GM12875 (cell line): ENCODE measurements around the gene PPM1F.

Experiments
- H3K4me3 ChIP-seq: one replicate; pipeline ENCODE4 v1.5.1; 2011; ENCODE audit warnings: low read depth, low read length, control low read depth
- CTCF ChIP-seq: IDR thresholded peaks from 2 replicates; pipeline ENCODE4 v1.5.1; 2011; ENCODE audit warnings: low read depth, mild to moderate bottlenecking, control low read depth, inconsistent platforms, low read length, moderate library complexity, borderline replicate concordance; ENCODE audit not compliant: insufficient read depth

Gene PPM1F

GRCh38 chr22:21933413-21933812 lies 19.2 kb downstream of the PPM1F start:
- no peak for TF ChIP-seq CTCF
- no peak overlapping the region for H3K4me3 ChIP-seq

GRCh38 chr22:21932347-21932746 lies 20.3 kb downstream of the PPM1F start:
- no peak for TF ChIP-seq CTCF
- H3K4me3 ChIP-seq: no peak overlapping the region

DNA sequence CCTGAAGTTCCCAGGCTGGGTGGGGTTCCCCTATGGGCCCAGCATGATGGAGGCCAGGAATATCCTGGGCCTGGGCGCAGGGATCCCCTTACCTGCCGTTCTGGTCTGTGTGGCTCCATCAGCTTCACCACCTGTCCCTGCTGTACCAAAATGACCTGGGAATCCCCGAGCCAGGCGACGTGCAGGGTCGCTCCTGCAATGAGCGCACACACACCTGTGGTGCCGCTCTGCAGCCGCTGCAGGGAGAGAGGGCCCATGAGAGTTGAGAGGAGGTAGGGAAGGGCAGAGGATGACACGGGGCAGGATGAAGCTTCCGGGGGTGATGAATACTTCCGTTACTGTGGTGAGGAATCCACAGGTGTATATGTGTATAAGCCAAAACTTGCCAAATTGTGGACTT lies 21.6 kb downstream of the PPM1F start:
- TF ChIP-seq CTCF: no peak

DNA sequence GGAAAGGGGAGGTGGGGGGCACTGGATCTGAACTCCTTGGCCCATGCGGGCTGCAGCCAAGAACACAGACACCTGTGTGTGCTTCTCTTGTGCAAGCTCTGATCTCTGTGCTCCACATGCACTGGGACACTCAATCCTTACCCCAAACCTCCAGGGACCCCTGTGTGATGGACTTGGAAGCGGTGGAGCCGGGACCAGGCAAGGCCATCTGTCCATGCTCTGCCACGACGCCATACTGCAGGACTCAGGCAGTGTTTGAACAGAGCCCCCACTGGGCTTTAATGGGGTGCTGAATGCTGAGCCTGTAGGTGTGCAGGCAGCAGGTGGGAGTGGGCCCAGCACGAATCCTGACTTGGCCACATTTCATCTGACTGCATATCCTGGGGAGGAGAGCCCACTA lies 23.4 kb downstream of the PPM1F start:
- TF ChIP-seq CTCF: no peak
- no peak overlapping the region for H3K4me3 ChIP-seq

More for the DNA sequence above, 21.6 kb downstream of the PPM1F start:
- no peak overlapping the region for H3K4me3 ChIP-seq

DNA sequence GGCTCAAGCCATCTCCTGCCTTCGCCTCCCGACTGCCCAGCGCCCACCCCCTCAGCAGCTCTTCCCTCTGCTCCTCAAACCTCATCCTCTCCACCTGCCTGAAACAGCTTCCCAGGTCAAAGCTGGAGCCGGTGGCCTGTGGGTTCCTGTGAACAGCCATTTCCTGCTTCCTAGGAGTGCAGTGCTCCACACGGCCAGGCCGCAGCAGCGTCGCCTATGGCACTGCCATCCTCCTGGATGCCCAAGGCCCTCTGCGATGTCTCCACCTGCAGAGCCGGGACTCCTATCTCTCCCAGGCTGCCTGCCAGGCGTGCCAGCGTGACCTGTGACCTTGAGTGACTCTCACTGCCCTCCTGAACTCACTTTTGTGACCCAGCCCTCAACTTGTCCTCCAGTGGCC lies 24.6 kb downstream of the PPM1F start:
- no peak for TF ChIP-seq CTCF
- H3K4me3 ChIP-seq: no peak overlapping the region

- no peak overlapping the region for H3K4me3 ChIP-seq
- no peak for TF ChIP-seq CTCF
Observed at GRCh38 chr22:21927174-21927823, 25.3 kb downstream of the PPM1F start.

DNA sequence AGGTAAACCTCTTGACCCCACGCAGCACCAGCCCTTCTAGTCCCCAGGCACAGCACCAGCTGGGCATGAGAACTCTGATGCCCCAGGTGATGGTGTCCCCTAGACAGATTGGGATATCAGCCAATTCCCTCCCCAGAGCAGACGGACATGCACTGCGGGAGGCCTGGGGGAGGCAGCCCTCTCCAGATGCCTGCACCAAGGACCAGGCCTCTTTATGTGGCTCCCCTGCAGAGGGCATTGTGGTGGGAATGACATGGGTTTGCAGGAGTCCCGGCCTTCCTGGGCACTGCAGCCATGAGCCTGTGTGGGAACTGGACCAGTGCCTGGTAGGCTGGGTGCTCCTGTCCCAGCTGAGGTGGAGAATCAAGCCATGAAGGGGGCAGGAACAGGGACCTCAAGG lies 25.9 kb downstream of the PPM1F start:
- no peak overlapping the region for H3K4me3 ChIP-seq
- TF ChIP-seq CTCF: no peak
